HepG2 (cell line): ENCODE data around the gene CIBAR2. TPM values are rescaled to one million over a fixed set of nuclear protein-coding genes. Genes with fewer than 3 reads are reported as not detected.

Source experiments
- AGO2 ChIP-seq: fragments of 200-400 bp; formaldehyde crosslinking; optimal IDR thresholded peaks from 2 replicates; pipeline ENCODE3; 2017; ENCODE audit warnings: mild to moderate bottlenecking, low read depth, low read length, moderate library complexity
- ARNTL ChIP-seq: sonication (generic); formaldehyde crosslinking; IDR thresholded peaks from 2 replicates; pipeline ENCODE4 v1.4.0; 2020; ENCODE audit warnings: mild to moderate bottlenecking, missing genetic modification reagents
- DR1 ChIP-seq: sonication (generic); formaldehyde crosslinking; IDR thresholded peaks from 2 replicates; pipeline ENCODE4 v1.8.0; 2021; ENCODE audit warnings: mild to moderate bottlenecking, missing genetic modification reagents, inconsistent platforms
- ESRRA ChIP-seq: sonication (generic); formaldehyde crosslinking; IDR thresholded peaks from 2 replicates; pipeline ENCODE4 v1.5.1; 2020; ENCODE audit warnings: mild to moderate bottlenecking, low read depth, missing genetic modification reagents
- ETS1 ChIP-seq: sonication (generic); formaldehyde crosslinking; IDR thresholded peaks from 2 replicates; pipeline ENCODE4 v1.4.0; 2020; ENCODE audit warnings: missing genetic modification reagents
- HBP1 ChIP-seq: IDR thresholded peaks from 2 replicates; pipeline ENCODE4 v1.6.1; 2016; ENCODE audit warnings: low read depth, control low read depth
- IRF2 ChIP-seq: IDR thresholded peaks from 2 replicates; pipeline ENCODE4 v1.6.1; 2018; ENCODE audit warnings: missing genetic modification reagents, missing compliant biosample characterization
- KLF11 ChIP-seq: IDR thresholded peaks from 2 replicates; pipeline ENCODE4 v1.6.1; 2016; ENCODE audit warnings: missing compliant biosample characterization
- KLF13 ChIP-seq: sonication (generic); formaldehyde crosslinking; IDR thresholded peaks from 2 replicates; pipeline ENCODE4 v1.4.0; 2020; ENCODE audit warnings: mild to moderate bottlenecking, missing genetic modification reagents
- MAZ ChIP-seq, 2 experiments: sonication (generic) in 1 of 2; formaldehyde crosslinking in 1 of 2; IDR thresholded peaks; 2 replicates each; pipeline versions ENCODE4 v1.5.0 to v1.6.1; 2012 to 2020; ENCODE audit warnings: low read depth in 2 of 2, mild to moderate bottlenecking in 2 of 2, borderline replicate concordance in 1 of 2, improper control_type of control experiment in 1 of 2, low read length in 1 of 2, missing genetic modification reagents in 1 of 2, moderate library complexity in 1 of 2
- MEF2D ChIP-seq: sonication (generic); formaldehyde crosslinking; IDR thresholded peaks from 2 replicates; pipeline ENCODE4 v1.5.1; 2020; ENCODE audit warnings: mild to moderate bottlenecking, missing genetic modification reagents
- MXI1 ChIP-seq: IDR thresholded peaks from 3 replicates; pipeline ENCODE4 v1.6.1; 2012; ENCODE audit warnings: low read depth, low read length, inconsistent platforms, borderline replicate concordance
- NR2F1 ChIP-seq, 2 experiments: fragments of 450-650 bp in 1 of 2; formaldehyde crosslinking in 1 of 2; IDR thresholded peaks; 2 replicates each; pipeline versions ENCODE4 v1.5.0 to v1.6.1; 2016 to 2020; ENCODE audit warnings: mild to moderate bottlenecking in 1 of 2, missing compliant biosample characterization in 1 of 2, missing genetic modification reagents in 1 of 2, moderate library complexity in 1 of 2
- PHF5A ChIP-seq: IDR thresholded peaks from one replicate; pipeline ENCODE4 v1.6.1; 2018; ENCODE audit warnings: low read depth, missing genetic modification reagents; ENCODE audit not compliant: unreplicated experiment
- POLR2A ChIP-seq, 2 experiments: IDR thresholded peaks; 2 replicates each; pipeline ENCODE4 v1.6.1; 2011; ENCODE audit warnings: low read depth in 2 of 2, low read length in 2 of 2, mild to moderate bottlenecking in 1 of 2, moderate library complexity in 1 of 2; ENCODE audit not compliant: insufficient read depth in 1 of 2
- SNRNP70 ChIP-seq: fragments of 200-400 bp; formaldehyde crosslinking; IDR thresholded peaks from 2 replicates; pipeline ENCODE4 v1.6.1; 2017; ENCODE audit warnings: mild to moderate bottlenecking, low read depth, low read length, moderate library complexity
- SSRP1 ChIP-seq: IDR thresholded peaks from 2 replicates; pipeline ENCODE4 v1.6.1; 2016; ENCODE audit warnings: control low read depth
- ZBTB34 ChIP-seq: sonication (generic); formaldehyde crosslinking; IDR thresholded peaks from 2 replicates; pipeline ENCODE4 v1.8.0; 2022; ENCODE audit warnings: mild to moderate bottlenecking, missing genetic modification reagents
- ZBTB7B ChIP-seq: sonication (generic); formaldehyde crosslinking; IDR thresholded peaks from 2 replicates; pipeline ENCODE4 v1.4.0; 2020; ENCODE audit warnings: missing genetic modification reagents
- ZNF101 ChIP-seq: sonication (generic); formaldehyde crosslinking; IDR thresholded peaks from 2 replicates; pipeline ENCODE4 v1.4.0; 2020; ENCODE audit warnings: mild to moderate bottlenecking, low read depth, missing genetic modification reagents, borderline replicate concordance
- ZNF205 ChIP-seq: IDR thresholded peaks from 2 replicates; pipeline ENCODE4 v1.6.1; 2018; ENCODE audit warnings: missing biosample characterization, missing genetic modification reagents
- ZNF441 ChIP-seq: sonication (generic); formaldehyde crosslinking; IDR thresholded peaks from 2 replicates; pipeline ENCODE4 v1.7.0; 2021; ENCODE audit warnings: missing genetic modification reagents, borderline replicate concordance
- ZNF558 ChIP-seq: sonication (generic); formaldehyde crosslinking; IDR thresholded peaks from 2 replicates; pipeline ENCODE4 v1.9.0; 2022; ENCODE audit warnings: mild to moderate bottlenecking, missing genetic modification reagents, borderline replicate concordance
- ZNF607 ChIP-seq: sonication (generic); formaldehyde crosslinking; IDR thresholded peaks from 2 replicates; pipeline ENCODE4 v1.5.1; 2020; ENCODE audit warnings: missing genetic modification reagents, mild to moderate bottlenecking, borderline replicate concordance
- ZNF644 ChIP-seq: IDR thresholded peaks from 2 replicates; pipeline ENCODE4 v1.6.1; 2016; ENCODE audit warnings: low read depth
- ZNF710 ChIP-seq: sonication (generic); formaldehyde crosslinking; IDR thresholded peaks from 2 replicates; pipeline ENCODE4 v1.5.0; 2020; ENCODE audit warnings: mild to moderate bottlenecking, missing genetic modification reagents, borderline replicate concordance
- polyA plus RNA-seq, 8 experiments: library from polyadenylated mRNA; depleted of rRNA in 3 of 8; stranded (reverse) in 7 of 8; unstranded in 1 of 8; fragments of >200 nt; fragmentation: Illumina TruSeq in 4 of 8; extraction: Trizol in 4 of 8; gene quantifications; 2 replicates each; pipeline versions ENCODE4 v1.2.1 to v1.2.3, GENCODE V29; 2011 to 2016; ENCODE audit warnings: low read depth in 4 of 8, missing spikeins in 1 of 8, mixed read lengths in 1 of 8; ENCODE audit not compliant: insufficient read depth in 1 of 8
- total RNA-seq, 5 experiments: library from RNA; depleted of rRNA; stranded (reverse); fragments of >200 nt; fragmentation: Illumina TruSeq; extraction: Trizol; gene quantifications; 2 replicates each; pipeline ENCODE4 v1.2.3, GENCODE V29; 2016; ENCODE audit warnings: low read depth in 1 of 5

CIBAR2 gene
- total and polyA plus RNA-seq, 2 of the 13 experiments (the other 11 are each of a cell fraction or from before 2014, with no cell fraction given): not detected

GRCh38 chr16:85139881-85140339 lies 27.6 kb upstream of the CIBAR2 start (continued):
- TF ChIP-seq MAZ (IDR thresholded peaks at IDR 0.05; ENCODE audit: borderline replicate concordance, low read depth, low read length) (0 out of 2 replicates have a peak, but pooled peaks have one; percentile 60), MAZ (CRISPR knock-in tag; IDR thresholded peaks at IDR 0.05; ENCODE audit: low read depth) (peak; percentile 52; the same call in 1 of the 2 replicates), IRF2 (CRISPR knock-in tag) (peak; percentile 53; the same call in 1 of the 2 replicates), PHF5A (no peak), NR2F1 (CRISPR knock-in tag; IDR thresholded peaks at IDR 0.05) (peak; percentile 24 to 36; a peak in 1 of 4 replicates), ZNF205 (peak; percentile 67; the same call in 1 of the 2 replicates), MEF2D (no peak), ZBTB7B (CRISPR knock-in tag) (peak; percentile 71), ZNF101 (CRISPR knock-in tag) (no peak), ZNF558 (CRISPR knock-in tag) (no peak), DR1 (CRISPR knock-in tag) (no peak), HBP1 (CRISPR knock-in tag) (0 out of 2 replicates have a peak, but pooled peaks have one; percentile 34), SSRP1 (CRISPR knock-in tag) (peak; percentile 55; the same call in 1 of the 2 replicates), ZNF441 (no peak), ETS1 (CRISPR knock-in tag) (no peak), ZNF644 (CRISPR knock-in tag) (0 out of 2 replicates have a peak, but pooled peaks have one; percentile 48), ZNF710 (CRISPR knock-in tag) (peak; percentile 79; the same call in 1 of the 2 replicates), ZNF607 (CRISPR knock-in tag) (no peak), KLF13 (CRISPR knock-in tag) (no peak), MXI1 (0 out of 3 replicates have a peak, but pooled peaks have one; percentile 44), AGO2 (no peak), ARNTL (0 out of 2 replicates have a peak, but pooled peaks have one; percentile 30), KLF11 (CRISPR knock-in tag) (no peak), ESRRA (CRISPR knock-in tag) (0 out of 2 replicates have a peak, but pooled peaks have one; percentile 63), SNRNP70 (no peak), POLR2A (IDR thresholded peaks at IDR 0.05; ENCODE audit: insufficient read depth in 1 of 2, low read depth in 2 of 2, low read length in 2 of 2) (no peak), ZBTB34 (CRISPR knock-in tag) (no peak)
